ENCODE results near the gene RCOR2.

GRCh38 chr11:63889344-63889743 lies 27.6 kb downstream of the RCOR2 start:
- no peak for TF ChIP-seq CTCF (IDR thresholded peaks at IDR 0.05)
- no peak for TF ChIP-seq EZH2 (IDR thresholded peaks at IDR 0.05; ENCODE audit: borderline replicate concordance, insufficient read depth, low read depth, low read length, poor library complexity, severe bottlenecking)
